Stomach smooth muscle (tissue), 2 donors: Measurements from ENCODE around the gene PHF5A.

Source experiments
- H3K27ac ChIP-seq: one replicate; pipeline ENCODE4 v1.7.0; 2013; ENCODE audit warnings: mild to moderate bottlenecking, low read length, inconsistent platforms
- H3K27me3 ChIP-seq, 2 donors: one replicate each; pipeline ENCODE4 v1.7.0; 2013; ENCODE audit warnings: low read length in 2 of 2; ENCODE audit not compliant: insufficient read depth in 2 of 2, control insufficient read depth in 1 of 2
- H3K36me3 ChIP-seq, 2 donors: one replicate each; pipeline ENCODE4 v1.7.0; 2013; ENCODE audit warnings: low read length in 2 of 2; ENCODE audit not compliant: control insufficient read depth in 2 of 2, insufficient read depth in 2 of 2
- H3K4me1 ChIP-seq: one replicate; pipeline ENCODE4 v1.7.0; 2013; ENCODE audit warnings: low read length; ENCODE audit not compliant: control insufficient read depth, insufficient read depth
- H3K4me3 ChIP-seq, 2 donors: one replicate each; pipeline ENCODE4 v1.7.0; 2013; ENCODE audit warnings: low read length in 2 of 2
- H3K9ac ChIP-seq, 2 donors: one replicate each; pipeline ENCODE4 v1.7.0; 2013; ENCODE audit warnings: low read length in 2 of 2, mild to moderate bottlenecking in 1 of 2
- H3K9me3 ChIP-seq, 2 donors: one replicate each; pipeline ENCODE4 v1.7.0; 2013; ENCODE audit warnings: low read length in 2 of 2; ENCODE audit not compliant: control insufficient read depth in 2 of 2
- donor health status: healthy.
- donor health status: Pancreatic carcinoma.

PHF5A gene

GRCh38 chr22:41410311-41410751 is 58.2 kb downstream of the PHF5A start:
- no peaks in the 10 kb centered on the region for H3K27me3 ChIP-seq
- peak overlapping the region; percentile 100 for H3K27ac ChIP-seq
- no peaks in the 10 kb centered on the region for H3K36me3 ChIP-seq
- H3K4me1 ChIP-seq: peaks cover 57% of the 10 kb centered on the region
- no peaks in the 10 kb centered on the region for H3K9me3 ChIP-seq
- H3K9ac ChIP-seq: peak overlapping the region; percentile 8 to 51
- H3K4me3 ChIP-seq: no peak overlapping the region
